Measurements from ENCODE around the gene CCDC148.

Gene CCDC148

GRCh38 chr2:158297120-158297519 lies 159.4 kb downstream of the CCDC148 start:
- H3K79me2 ChIP-seq (ENCODE audit: low read length), result no peaks in the 10 kb centered on the region
- H3K4me2 ChIP-seq (ENCODE audit: low read length), result no peak overlapping the region
- no peaks in the 10 kb centered on the region for H3K36me3 ChIP-seq (replicated peaks; ENCODE audit: low read depth, low read length)
- no peak overlapping the region for H3K9ac ChIP-seq (ENCODE audit: low read length)
- H3K4me1 ChIP-seq (ENCODE audit: low read length), result no peaks in the 10 kb centered on the region
- no peaks in the 10 kb centered on the region for H3K9me3 ChIP-seq (ENCODE audit: insufficient read depth, low read length)
- H4K20me1 ChIP-seq (ENCODE audit: insufficient read depth, low read length), result no peaks in the 10 kb centered on the region
- no peak overlapping the region for H3K4me3 ChIP-seq (ENCODE audit: low read length)
- no peak overlapping the region for H3K27ac ChIP-seq (ENCODE audit: low read length)
- H3K27me3 ChIP-seq (ENCODE audit: low read depth, low read length), result no peaks in the 10 kb centered on the region
- TF ChIP-seq EZH2phosphoT487 (IDR thresholded peaks at IDR 0.05; ENCODE audit: low read depth) (no peak), CTCF (IDR thresholded peaks at IDR 0.05; ENCODE audit: low read depth, low read length) (no peak)
- H2AFZ ChIP-seq (ENCODE audit: low read depth, low read length), result no peak overlapping the region

GRCh38 chr2:158293722-158294121 lies 162.8 kb downstream of the CCDC148 start:
- no peak for TF ChIP-seq EZH2phosphoT487 (IDR thresholded peaks at IDR 0.05; ENCODE audit: low read depth)
- TF ChIP-seq CTCF (IDR thresholded peaks at IDR 0.05; ENCODE audit: low read depth, low read length), result no peak
- Histone ChIP-seq H3K27me3 (ENCODE audit: low read depth, low read length) (0 out of 2 replicates have a peak, but pooled peaks cover 2% of the 10 kb centered on the region), H3K79me2 (ENCODE audit: low read length) (no peaks in the 10 kb centered on the region), H4K20me1 (ENCODE audit: insufficient read depth, low read length) (no peaks in the 10 kb centered on the region), H3K4me3 (ENCODE audit: low read length) (no peak overlapping the region), H2AFZ (ENCODE audit: low read depth, low read length) (no peak overlapping the region), H3K4me1 (ENCODE audit: low read length) (no peaks in the 10 kb centered on the region), H3K9me3 (ENCODE audit: insufficient read depth, low read length) (no peaks in the 10 kb centered on the region), H3K9ac (ENCODE audit: low read length) (no peak overlapping the region), H3K36me3 (replicated peaks; ENCODE audit: low read depth, low read length) (no peaks in the 10 kb centered on the region), H3K27ac (ENCODE audit: low read length) (no peak overlapping the region), H3K4me2 (ENCODE audit: low read length) (no peak overlapping the region)

- Histone ChIP-seq H3K9me3 (ENCODE audit: insufficient read depth, low read length) (no peaks in the 10 kb centered on the region), H2AFZ (ENCODE audit: low read depth, low read length) (no peak overlapping the region), H3K4me3 (ENCODE audit: low read length) (no peak overlapping the region), H3K4me2 (ENCODE audit: low read length) (no peak overlapping the region), H3K27me3 (ENCODE audit: low read depth, low read length) (0 out of 2 replicates have a peak, but pooled peaks cover 2% of the 10 kb centered on the region), H3K9ac (ENCODE audit: low read length) (no peak overlapping the region), H3K4me1 (ENCODE audit: low read length) (no peaks in the 10 kb centered on the region), H3K36me3 (replicated peaks; ENCODE audit: low read depth, low read length) (no peaks in the 10 kb centered on the region), H4K20me1 (ENCODE audit: insufficient read depth, low read length) (no peaks in the 10 kb centered on the region), H3K79me2 (ENCODE audit: low read length) (no peaks in the 10 kb centered on the region), H3K27ac (ENCODE audit: low read length) (no peak overlapping the region)
- no peak for TF ChIP-seq EZH2phosphoT487 (IDR thresholded peaks at IDR 0.05; ENCODE audit: low read depth)
- TF ChIP-seq CTCF (IDR thresholded peaks at IDR 0.05; ENCODE audit: low read depth, low read length), result no peak
These were observed 164.9 kb downstream of the CCDC148 start for GRCh38 chr2:158291544-158292180.

GRCh38 chr2:158290225-158290624 lies 166.3 kb downstream of the CCDC148 start:
- Histone ChIP-seq H3K36me3 (replicated peaks; ENCODE audit: low read depth, low read length) (no peaks in the 10 kb centered on the region), H3K4me1 (ENCODE audit: low read length) (no peaks in the 10 kb centered on the region), H3K4me3 (ENCODE audit: low read length) (no peak overlapping the region), H2AFZ (ENCODE audit: low read depth, low read length) (no peak overlapping the region), H3K27me3 (ENCODE audit: low read depth, low read length) (0 out of 2 replicates have a peak, but pooled peaks cover 2% of the 10 kb centered on the region), H3K27ac (ENCODE audit: low read length) (no peak overlapping the region), H3K4me2 (ENCODE audit: low read length) (no peak overlapping the region), H4K20me1 (ENCODE audit: insufficient read depth, low read length) (no peaks in the 10 kb centered on the region), H3K9ac (ENCODE audit: low read length) (no peak overlapping the region), H3K9me3 (ENCODE audit: insufficient read depth, low read length) (no peaks in the 10 kb centered on the region), H3K79me2 (ENCODE audit: low read length) (no peaks in the 10 kb centered on the region)
- TF ChIP-seq CTCF (IDR thresholded peaks at IDR 0.05; ENCODE audit: low read depth, low read length) (no peak), EZH2phosphoT487 (IDR thresholded peaks at IDR 0.05; ENCODE audit: low read depth) (no peak)
